Upper lobe of left lung (tissue), 6 donors: Measurements from ENCODE around the gene MSH3. TPM values are rescaled to one million over a fixed set of nuclear protein-coding genes. Genes with fewer than 3 reads are reported as not detected.
A peak's percentile ranks its signal among the peaks of the same experiment; 100 is the strongest.
"Not testable (repeated sequence)": the region's sequence is repeated elsewhere in the genome, so short reads cannot be mapped to it uniquely, and the experiment has no call there.

Experiments
- ATAC-seq, 2 donors: fragments of 200-7000 bp; cut with Tn5 transposase; one replicate each; pipeline ENCODE4 v1.9.1; 2022; ENCODE audit warnings: mild to moderate bottlenecking in 2 of 2, moderate library complexity in 2 of 2; ENCODE audit not compliant: low FRiP score in 2 of 2
- DNase-seq, 2 donors: peaks; one replicate each; pipeline ENCODE4 v3.0.0-alpha.2; 2019 to 2020
- H3K27ac ChIP-seq, 4 donors: fragments of 200-600 bp; sonication (generic); one replicate each; pipeline ENCODE4 v1.5.1; 2016 to 2019
- H3K27me3 ChIP-seq, 4 donors: fragments of 200-600 bp; sonication (generic); one replicate each; pipeline ENCODE4 v1.5.1; 2017 to 2019
- H3K36me3 ChIP-seq, 4 donors: fragments of 200-600 bp; sonication (generic); one replicate each; pipeline ENCODE4 v1.5.1; 2016 to 2019
- H3K4me1 ChIP-seq, 4 donors: fragments of 200-600 bp; sonication (generic); one replicate each; pipeline ENCODE4 v1.5.1; 2018 to 2019
- H3K4me3 ChIP-seq, 4 donors: fragments of 200-600 bp; sonication (generic); one replicate each; pipeline ENCODE4 v1.5.1; 2017 to 2019; ENCODE audit warnings: mild to moderate bottlenecking in 2 of 4, moderate library complexity in 1 of 4
- H3K9me3 ChIP-seq, 4 donors: fragments of 200-600 bp; sonication (generic); one replicate each; pipeline ENCODE4 v1.5.1; 2018 to 2019
- CTCF ChIP-seq, 6 experiments: fragments of 450-650 bp in 4 of 6; fragments of 200-600 bp in 2 of 6; sonication (generic) in 2 of 6; IDR thresholded peaks; one replicate each; pipeline ENCODE4 v1.5.1; 2016 to 2019; ENCODE audit warnings: antibody characterized with exemption in 6 of 6
- EP300 ChIP-seq, 4 donors: sonication (generic); formaldehyde crosslinking; IDR thresholded peaks; one replicate each; pipeline ENCODE4 v1.5.1; 2017; ENCODE audit warnings: antibody characterized with exemption in 4 of 4, control low read depth in 2 of 4
- POLR2A ChIP-seq, 4 donors: fragments of 450-650 bp; IDR thresholded peaks; one replicate each; pipeline ENCODE4 v1.5.1; 2016 to 2017; ENCODE audit warnings: antibody characterized with exemption in 4 of 4, mild to moderate bottlenecking in 2 of 4
- POLR2AphosphoS5 ChIP-seq, 2 donors: sonication (generic); formaldehyde crosslinking; IDR thresholded peaks; one replicate each; pipeline ENCODE4 v1.5.1; 2017; ENCODE audit warnings: antibody characterized with exemption in 2 of 2
- WGBS, 2 donors: methylation state at CpG; one replicate each; pipeline ENCODE4 v1.1.5; 2017 to 2018; 5-methylcytosine and 5-hydroxymethylcytosine counted together
- total RNA-seq, 6 donors: library from RNA; depleted of rRNA in 4 of 6; stranded (reverse); fragments of >200 nt in 4 of 6; gene quantifications; one replicate each; pipeline versions ENCODE4 v1.1.0 to v1.2.1, GENCODE V29; 2016 to 2021
- donor health status: DM: no; HTN: no; CAD: no; lungs with moderate emphysema.
- donor health status: DM: no; HTN: yes; CAD: no; lungs with severe emphysema.

MSH3 gene
- total RNA-seq, 6 donors from 2014 or later: 9.0 to 17.3 (median 12.5) TPM

- no peak for TF ChIP-seq POLR2AphosphoS5 (IDR thresholded peaks at IDR 0.05)
- no peak for TF ChIP-seq CTCF (IDR thresholded peaks at IDR 0.05)
- TF ChIP-seq EP300 (IDR thresholded peaks at IDR 0.05): no peak
- no peak for TF ChIP-seq POLR2A (IDR thresholded peaks at IDR 0.05)
- no peak for DNase-seq
- H3K36me3 ChIP-seq: no peaks in the 10 kb centered on the region
- ATAC-seq: no peak
- H3K27me3 ChIP-seq: no peaks in the 10 kb centered on the region
- H3K4me3 ChIP-seq: no peak overlapping the region
- no peak overlapping the region for H3K27ac ChIP-seq
- H3K4me1 ChIP-seq: no peaks in the 10 kb centered on the region
- no peaks in the 10 kb centered on the region for H3K9me3 ChIP-seq
These were observed 183.2 kb downstream of the MSH3 start for GRCh38 chr5:80837679-80838078.

DNA sequence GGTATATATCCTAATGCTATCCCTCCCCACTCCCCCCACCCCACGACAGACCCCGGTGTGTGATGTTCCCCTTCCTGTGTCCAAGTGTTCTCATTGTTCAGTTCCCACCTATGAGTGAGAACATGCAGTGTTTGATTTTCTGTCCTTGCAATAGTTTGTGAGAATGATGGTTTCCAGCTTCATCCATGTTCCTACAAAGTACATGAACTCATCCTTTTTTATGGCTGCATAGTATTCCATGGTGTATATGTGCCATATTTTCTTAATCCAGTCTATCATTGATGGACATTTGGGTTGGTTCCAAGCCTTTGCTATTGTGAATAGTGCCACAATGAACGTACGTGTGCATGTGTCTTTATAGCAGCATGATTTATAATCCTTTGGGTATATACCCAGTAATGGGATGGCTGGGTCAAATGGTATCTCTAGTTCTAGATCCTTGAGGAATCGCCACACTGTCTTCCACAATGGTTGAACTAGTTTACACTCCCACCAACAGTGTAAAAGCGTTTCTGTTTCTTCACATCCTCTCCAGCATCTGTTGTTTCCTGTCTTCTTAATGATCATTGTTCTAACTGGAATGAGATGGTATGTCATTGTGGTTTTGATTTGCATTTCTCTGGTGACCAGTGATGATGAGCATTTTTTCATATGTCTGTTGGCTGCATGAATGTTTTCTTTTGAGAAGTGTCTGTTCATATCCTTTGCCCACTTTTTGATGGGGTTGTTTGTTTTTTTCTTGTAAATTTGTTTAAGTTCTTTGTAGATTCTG lies 186.8 kb downstream of the MSH3 start:
- H3K9me3 ChIP-seq, DNase-seq, H3K36me3 ChIP-seq, ATAC-seq, H3K4me1 ChIP-seq, H3K4me3 ChIP-seq, H3K27me3 ChIP-seq, H3K27ac ChIP-seq: not testable (repeated sequence)
- WGBS, 2 donors: 88 to 93% methylated on average over 6 of the region's 6 CpGs

GRCh38 chr5:80846422-80846821 lies 192.0 kb downstream of the MSH3 start:
- H3K27me3 ChIP-seq, H3K4me3 ChIP-seq, H3K4me1 ChIP-seq, ATAC-seq, H3K27ac ChIP-seq: not testable (repeated sequence)
- peak in 1 of 2 donors; percentile 6 for DNase-seq
- H3K36me3 ChIP-seq: peaks cover 0 to 13% (median 5%) of the 10 kb centered on the region in 4 donors
- WGBS, 2 donors: 80 to 90% methylated on average over 5 to 8 of the region's 8 CpGs
- peaks cover 5 to 17% (median 11%) of the 10 kb centered on the region in 4 donors for H3K9me3 ChIP-seq

DNA sequence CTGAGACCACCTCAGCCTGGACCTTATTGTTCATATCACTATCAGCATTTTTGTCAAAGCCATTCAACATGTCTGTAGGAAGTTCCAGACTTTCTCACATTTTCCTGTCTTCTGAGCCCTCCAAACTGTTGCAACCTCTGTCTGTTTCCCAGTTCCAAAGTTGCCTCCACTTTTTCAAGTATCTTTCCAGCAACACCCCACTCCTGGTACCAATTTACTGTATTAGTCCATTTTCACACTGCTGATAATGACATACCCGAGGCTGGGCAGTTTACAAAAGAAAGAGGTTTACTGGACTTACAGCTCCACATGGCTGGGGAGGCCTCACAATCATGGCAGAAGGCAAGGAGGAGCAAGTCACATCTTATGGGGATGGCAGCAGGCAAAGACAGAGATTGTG lies 195.7 kb downstream of the MSH3 start:
- peaks cover 5 to 17% (median 11%) of the 10 kb centered on the region in 4 donors for H3K9me3 ChIP-seq
- WGBS, 2 donors: 100% methylated on average over 1 of the region's 1 CpG
- H3K4me1 ChIP-seq, H3K4me3 ChIP-seq, ATAC-seq, DNase-seq, H3K27me3 ChIP-seq, H3K27ac ChIP-seq: not testable (repeated sequence)
- peaks cover 0 to 19% (median 5%) of the 10 kb centered on the region in 4 donors for H3K36me3 ChIP-seq

- Histone ChIP-seq H3K4me1 (no peaks in the 10 kb centered on the region), H3K4me3 (no peak overlapping the region), H3K27ac (no peak overlapping the region), H3K9me3 (peaks cover 5 to 23% (median 11%) of the 10 kb centered on the region in 4 donors), H3K36me3 (peaks cover 0 to 33% (median 7%) of the 10 kb centered on the region in 4 donors), H3K27me3 (no peaks in the 10 kb centered on the region)
- WGBS, 2 donors: 71 to 77% methylated on average over 3 of the region's 3 CpGs
- ATAC-seq (no peak), DNase-seq (no peak)
- no peak for TF ChIP-seq POLR2A (IDR thresholded peaks at IDR 0.05)
- no peak for TF ChIP-seq POLR2AphosphoS5 (IDR thresholded peaks at IDR 0.05)
- TF ChIP-seq EP300 (IDR thresholded peaks at IDR 0.05): no peak
- no peak for TF ChIP-seq CTCF (IDR thresholded peaks at IDR 0.05)
These were observed 198.1 kb downstream of the MSH3 start for GRCh38 chr5:80852331-80853245.

GRCh38 chr5:80853413-80853812 lies 199.0 kb downstream of the MSH3 start:
- DNase-seq: no peak
- no peaks in the 10 kb centered on the region for H3K4me1 ChIP-seq
- TF ChIP-seq CTCF (IDR thresholded peaks at IDR 0.05): no peak
- TF ChIP-seq POLR2A (IDR thresholded peaks at IDR 0.05): no peak
- no peak for TF ChIP-seq EP300 (IDR thresholded peaks at IDR 0.05)
- TF ChIP-seq POLR2AphosphoS5 (IDR thresholded peaks at IDR 0.05): no peak
- 92 to 93% methylated on average over 2 of the region's 2 CpGs for WGBS, 2 donors
- H3K27me3 ChIP-seq: no peaks in the 10 kb centered on the region
- no peak for ATAC-seq
- H3K4me3 ChIP-seq: no peak overlapping the region
- peaks cover 0 to 33% (median 7%) of the 10 kb centered on the region in 4 donors for H3K36me3 ChIP-seq
- peaks cover 5 to 23% (median 11%) of the 10 kb centered on the region in 4 donors for H3K9me3 ChIP-seq
- no peak overlapping the region for H3K27ac ChIP-seq
